ENCODE data around the gene SPHK1.

DNA sequence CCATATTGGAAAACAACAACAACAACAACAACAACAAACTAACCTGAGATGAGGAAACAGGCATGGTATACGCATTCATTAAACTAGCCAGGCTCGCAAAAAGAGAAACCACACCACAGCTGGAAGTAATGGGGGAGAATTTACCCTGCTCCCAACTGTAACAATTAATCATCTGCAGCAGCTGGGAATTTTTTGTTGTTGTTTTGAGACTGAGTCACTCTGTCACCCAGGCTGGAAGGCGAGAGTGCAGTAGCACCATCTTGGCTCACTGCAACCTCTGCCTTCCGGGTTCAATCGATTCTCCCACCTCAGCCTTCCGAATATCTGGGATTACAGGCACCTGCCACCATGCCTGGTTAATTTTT is 47.0 kb upstream of the SPHK1 start:
- TF ChIP-seq, protein P1, sequence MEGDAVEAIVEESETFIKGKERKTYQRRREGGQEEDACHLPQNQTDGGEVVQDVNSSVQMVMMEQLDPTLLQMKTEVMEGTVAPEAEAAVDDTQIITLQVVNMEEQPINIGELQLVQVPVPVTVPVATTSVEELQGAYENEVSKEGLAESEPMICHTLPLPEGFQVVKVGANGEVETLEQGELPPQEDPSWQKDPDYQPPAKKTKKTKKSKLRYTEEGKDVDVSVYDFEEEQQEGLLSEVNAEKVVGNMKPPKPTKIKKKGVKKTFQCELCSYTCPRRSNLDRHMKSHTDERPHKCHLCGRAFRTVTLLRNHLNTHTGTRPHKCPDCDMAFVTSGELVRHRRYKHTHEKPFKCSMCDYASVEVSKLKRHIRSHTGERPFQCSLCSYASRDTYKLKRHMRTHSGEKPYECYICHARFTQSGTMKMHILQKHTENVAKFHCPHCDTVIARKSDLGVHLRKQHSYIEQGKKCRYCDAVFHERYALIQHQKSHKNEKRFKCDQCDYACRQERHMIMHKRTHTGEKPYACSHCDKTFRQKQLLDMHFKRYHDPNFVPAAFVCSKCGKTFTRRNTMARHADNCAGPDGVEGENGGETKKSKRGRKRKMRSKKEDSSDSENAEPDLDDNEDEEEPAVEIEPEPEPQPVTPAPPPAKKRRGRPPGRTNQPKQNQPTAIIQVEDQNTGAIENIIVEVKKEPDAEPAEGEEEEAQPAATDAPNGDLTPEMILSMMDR (IDR thresholded peaks at IDR 0.05): no peak
- no peak for TF ChIP-seq POLR2A (IDR thresholded peaks at IDR 0.05)
